GM18517 (cell line): Measurements from ENCODE around the gene ERO1A.

ENCODE experiments used
- ATAC-seq: cut with Tn5 transposase; IDR thresholded peaks from one replicate; pipeline ENCODE4 v1.9.1; 2021; ENCODE audit warnings: mild to moderate bottlenecking, moderate library complexity; ENCODE audit not compliant: unreplicated experiment

The ERO1A gene

DNA sequence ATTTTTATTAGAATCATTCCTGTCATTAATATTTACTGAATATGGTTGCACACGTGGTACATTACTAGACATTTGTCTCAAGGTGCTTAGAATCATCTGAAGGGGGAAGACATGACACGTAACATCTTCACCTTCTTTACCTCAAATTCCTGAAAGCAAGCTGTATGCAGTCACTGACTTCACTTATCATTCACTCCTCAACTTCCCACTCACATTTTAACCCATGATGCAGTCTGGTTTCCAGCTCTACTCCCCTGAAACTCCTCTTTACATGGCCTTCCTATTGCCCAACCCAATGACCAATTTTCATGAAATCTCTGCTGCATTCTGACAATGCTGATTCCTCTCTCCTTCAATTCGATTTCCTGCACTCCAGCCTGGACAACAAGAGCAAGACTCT is 5.9 kb upstream of the ERO1A start:
- no peak for ATAC-seq

DNA sequence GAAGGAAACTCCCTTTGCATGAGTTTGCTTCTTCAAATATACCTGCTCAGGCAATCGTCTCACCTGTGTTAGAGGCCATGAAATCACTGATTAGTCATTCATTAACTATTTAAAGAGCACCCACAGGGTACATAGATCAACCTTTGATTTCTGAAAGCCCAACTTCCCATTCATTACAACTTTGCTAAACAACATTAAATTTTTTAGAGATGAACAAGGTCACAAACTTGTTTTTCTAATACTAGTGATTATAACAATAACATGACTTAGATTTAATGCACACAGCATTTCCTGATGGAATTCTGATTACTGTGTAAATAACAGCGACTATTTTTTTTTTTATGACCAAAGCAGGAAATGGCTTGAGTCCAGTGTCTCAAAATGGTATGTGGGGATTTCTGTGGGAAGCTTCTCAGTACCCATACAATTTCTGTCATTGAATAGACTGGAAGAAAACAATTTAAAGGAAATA is 5.4 kb upstream of the ERO1A start:
- no peak for ATAC-seq

DNA sequence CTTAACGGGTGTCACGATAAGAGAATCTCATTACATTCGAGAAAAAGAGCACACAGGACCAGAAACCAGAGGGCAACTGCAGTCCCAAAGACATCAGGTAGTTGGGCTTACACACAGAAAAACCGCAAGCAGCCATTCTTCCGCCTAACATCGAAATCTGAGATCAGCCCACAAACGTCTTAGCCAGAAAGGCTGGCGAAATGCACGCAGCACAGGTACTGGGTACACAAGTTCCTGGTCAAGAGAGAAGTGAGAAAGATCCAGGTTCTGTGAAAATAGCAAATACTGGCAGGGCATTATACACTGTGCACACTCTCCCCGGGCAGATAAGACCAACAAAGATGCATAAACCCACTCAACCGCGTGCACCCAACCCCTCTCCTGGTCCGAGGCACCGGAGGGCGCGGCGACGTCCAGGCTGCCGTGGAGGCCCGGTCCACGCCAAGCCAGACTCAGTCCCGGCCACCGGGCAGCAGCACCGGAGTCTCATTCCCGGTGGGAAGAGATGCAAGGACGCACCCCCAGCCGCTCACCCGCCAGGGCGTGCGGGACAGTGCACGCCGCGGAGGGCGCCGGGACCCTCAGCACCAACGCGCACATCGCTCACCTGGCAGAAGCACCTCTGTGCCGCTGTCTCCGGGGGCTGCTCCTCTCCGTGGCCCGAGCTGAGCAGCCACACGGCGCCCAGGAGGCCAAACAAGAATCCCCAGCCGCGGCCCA is 437 bp downstream of the ERO1A start:
- peak; percentile 69 for ATAC-seq

DNA sequence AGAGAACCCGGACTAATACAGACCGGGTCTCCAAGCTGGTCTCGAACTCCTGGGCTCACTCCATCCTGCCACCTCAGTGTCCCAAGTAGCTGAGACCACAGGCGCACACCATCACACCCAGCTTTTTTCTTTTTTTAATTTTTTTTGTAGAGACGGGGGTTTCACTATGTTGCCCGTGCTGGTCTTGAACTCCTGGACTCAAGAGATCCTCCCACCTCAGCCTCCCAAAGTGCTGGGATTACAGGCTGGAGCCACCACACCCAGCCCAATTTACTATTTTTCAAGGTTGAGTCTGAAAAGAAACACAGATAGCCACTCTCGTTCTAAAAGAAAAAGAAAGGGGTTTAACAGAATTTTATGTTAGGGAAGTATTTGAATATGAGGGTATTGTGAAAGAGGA is 1.8 kb downstream of the ERO1A start:
- no peak for ATAC-seq

DNA sequence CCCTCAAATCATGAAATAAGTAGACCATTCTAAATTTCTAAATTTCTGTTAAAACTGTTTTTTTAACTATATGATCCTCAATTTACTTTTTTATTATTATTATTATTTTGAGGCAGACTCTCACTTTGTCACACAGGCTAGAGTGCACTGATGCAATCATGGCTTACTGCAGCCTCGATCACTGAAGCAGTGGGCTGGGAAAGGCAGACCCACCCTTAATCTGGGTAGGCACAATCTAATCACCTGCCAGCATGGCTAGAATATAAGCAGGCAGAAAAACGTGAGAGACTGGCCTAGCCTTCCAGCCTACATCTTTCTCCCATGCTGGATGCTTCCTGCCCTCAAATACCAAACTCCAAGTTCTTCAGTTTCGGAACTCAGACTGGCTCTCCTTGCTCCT is 2.3 kb downstream of the ERO1A start:
- no peak for ATAC-seq

DNA sequence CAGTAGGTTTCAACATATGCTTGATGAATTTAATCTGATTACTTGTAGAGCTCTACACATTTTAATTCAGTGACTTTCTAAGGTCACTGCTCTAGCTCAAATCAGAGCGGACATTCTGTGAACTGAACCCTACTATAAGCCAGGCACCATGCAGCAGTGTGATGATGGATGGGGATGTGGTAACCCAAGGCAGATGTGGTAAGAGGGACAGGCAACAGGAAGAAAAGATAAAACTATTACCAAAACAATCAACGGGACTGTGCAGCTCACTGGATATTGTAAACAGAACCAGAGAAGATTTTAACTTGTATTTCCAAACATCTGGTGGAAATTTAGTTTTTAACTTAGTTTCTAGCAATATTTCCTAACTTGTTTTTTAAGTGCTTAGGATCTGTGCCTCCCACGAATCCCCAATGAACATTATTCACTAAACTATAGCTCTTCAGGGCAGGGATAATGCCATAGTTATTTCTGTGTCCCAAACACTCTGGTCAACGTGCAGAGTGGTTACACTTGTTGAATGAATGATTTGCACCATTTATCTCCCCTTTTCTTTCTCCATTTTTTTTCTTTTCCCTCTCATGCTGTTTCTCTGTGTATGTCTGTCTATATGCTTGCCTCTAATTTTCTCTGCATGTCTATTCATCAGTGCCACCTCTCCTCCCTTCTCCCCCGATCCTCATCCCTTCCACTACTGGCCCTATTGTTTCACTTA is 3.0 kb downstream of the ERO1A start:
- no peak for ATAC-seq

DNA sequence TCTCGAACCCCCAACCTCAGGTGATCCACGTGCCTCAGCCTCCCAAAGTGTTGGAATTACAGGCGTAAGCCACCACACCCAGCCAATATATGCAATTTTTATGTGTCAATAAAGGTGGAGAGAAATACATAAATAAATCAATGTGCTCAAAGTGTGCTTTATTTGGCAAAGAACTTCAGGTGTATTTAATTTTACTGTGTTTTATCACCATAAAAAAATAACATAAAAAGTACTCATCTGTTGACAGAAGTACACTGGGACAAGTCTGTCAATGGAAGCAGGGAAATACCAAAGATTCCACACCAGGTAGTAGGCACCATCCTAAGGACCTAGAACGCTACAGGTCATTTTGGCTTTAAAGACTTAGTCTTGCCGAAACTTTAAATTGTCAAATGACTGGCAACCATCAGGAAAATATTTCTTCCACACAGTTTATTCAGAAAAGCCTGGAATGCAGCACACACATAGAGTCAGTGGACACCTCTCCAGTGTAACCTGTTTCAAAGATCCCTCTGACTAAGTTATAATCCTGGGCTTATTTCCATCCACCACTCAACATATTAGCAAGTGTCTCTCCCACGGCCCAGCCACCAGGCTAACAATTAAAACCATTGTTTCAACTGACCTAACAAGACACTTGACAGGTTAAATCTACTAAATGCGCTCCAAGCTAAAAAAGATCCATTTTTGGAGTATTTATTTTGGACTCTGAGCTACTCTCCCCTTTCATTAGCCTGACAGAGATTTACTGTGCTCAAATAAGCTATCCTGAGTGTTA is 4.2 kb downstream of the ERO1A start:
- no peak for ATAC-seq

DNA sequence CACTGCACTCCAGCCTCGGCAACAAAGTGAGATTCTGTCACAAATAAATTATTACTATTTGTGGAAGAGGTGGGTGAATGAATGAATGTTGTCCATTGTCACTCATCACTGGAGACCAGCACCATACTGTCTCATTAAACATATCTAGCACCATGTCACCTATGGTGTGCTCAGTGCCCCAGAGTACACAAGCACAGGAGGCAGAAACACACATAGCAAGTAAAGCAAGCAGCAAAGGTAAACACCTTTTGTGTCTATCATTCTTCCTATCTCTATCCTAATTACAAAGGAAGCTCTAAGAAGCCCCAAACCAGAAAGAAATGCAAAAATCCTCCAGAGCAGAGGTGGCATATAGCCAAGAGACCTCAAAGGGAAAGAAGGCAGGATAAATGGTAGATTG is 9.2 kb downstream of the ERO1A start:
- ATAC-seq: no peak

DNA sequence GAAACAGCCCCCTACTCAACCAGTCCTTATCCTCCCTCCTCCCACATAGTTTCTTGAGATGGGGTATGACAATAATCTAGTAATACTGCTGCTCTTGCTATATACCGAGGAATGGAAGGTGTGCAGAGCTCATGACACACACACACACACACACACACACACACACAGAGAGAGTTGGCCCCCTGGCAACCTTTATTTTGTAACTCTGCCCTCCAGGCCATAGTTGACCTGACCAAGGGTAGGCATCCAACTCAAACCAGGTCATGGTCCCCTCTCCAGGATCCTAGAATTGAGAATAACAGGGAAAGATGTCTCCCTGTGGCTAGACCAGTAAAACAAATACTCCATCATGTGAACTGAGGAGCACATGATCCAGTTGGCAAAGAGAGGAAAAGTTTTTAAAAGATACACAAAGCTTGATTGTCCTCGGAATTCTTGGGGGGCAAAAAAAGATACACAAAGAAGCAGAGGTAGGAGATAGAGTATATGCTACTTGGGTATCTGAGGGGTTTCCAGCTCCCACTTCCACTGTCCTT is 11.3 kb downstream of the ERO1A start:
- ATAC-seq: no peak

DNA sequence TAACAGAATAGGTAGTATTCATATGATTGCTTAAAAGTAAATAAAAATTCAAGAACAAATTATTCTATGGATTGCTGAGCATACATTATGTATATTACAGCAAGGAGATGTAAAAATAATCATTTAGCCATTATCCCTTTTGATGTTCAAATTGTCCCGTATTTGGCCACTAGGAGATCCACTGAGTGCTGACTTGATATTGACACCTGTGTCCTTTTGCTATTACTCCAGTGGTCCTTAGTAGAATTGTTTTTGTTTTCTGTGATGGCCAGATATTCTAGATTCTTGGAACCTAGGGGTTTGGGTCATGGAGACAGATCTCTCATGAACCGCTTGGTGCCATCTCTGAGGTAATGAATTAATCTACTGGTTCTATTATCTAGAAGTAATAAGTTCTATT is 16.8 kb downstream of the ERO1A start:
- ATAC-seq: no peak

DNA sequence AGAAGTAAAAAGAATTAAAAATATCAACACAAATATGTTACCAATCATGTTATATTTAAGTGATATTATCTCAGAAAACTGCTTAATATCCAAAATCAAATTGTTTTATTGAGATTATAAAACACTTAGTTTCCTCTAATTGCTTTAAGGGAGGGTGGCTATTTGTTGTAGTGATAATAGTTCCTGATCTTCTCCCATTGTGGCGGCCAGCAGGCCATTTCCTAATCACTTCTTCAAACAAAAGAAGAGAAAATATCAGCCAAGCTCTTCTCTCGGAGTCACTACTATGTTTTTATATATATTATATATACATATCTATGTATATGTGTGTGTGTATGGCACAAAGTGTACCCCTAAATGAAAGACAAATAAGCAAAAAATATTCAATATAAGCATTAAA is 31.5 kb downstream of the ERO1A start:
- no peak for ATAC-seq

DNA sequence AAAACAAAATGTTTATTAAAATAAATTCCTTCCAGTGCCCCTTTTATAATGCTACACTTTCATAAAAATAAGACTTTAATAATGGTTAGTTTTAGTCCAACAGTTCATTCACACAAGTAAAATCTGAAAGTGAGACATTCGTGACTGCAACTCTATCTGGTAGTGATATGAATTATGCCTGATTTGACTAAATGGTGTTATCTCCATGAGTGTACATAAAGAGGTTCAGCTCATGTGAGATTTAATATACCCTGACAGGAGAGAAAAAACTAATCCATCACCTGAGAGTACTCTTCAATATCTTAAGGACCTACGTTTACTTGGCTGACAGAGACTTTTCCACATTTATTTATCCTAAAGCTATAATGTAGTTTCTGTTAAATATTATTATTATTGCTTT is 34.0 kb downstream of the ERO1A start:
- no peak for ATAC-seq

DNA sequence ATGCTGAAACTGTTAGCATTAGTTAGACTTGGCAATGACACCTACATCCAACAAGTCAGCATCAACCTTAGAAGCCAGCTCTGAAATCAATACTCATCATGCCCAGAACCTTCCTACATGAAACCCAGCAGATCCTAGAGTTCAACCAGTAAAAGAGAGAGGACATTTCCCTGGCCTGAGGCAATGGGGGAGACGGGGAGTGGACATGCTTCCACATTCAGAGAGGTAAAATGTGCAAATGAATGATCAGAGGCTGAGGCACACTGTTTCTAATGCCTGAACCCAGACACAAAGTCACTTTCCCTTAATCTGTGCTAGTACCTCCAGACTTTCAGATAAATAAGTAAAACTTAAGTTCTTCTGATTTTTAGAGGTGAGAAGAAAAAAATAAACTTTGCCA is 34.5 kb downstream of the ERO1A start:
- no peak for ATAC-seq

DNA sequence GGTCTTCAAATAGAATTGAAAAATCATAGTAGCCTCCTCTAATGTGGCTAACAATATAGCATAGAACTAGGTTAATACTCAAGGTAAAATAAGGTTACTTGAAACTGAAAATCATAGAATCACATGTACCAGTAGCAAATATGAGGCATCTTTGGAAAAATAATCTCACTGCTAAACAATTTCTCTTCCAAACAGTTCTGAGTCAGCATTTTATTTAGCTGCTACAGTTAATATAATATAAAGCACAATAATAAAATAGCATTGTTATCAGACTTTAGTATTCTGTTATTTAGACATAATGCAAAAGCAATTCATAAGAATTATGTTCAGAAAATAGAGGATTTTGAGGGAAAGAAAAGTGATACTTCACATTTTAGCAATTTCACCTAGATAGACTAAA is 35.0 kb downstream of the ERO1A start:
- no peak for ATAC-seq

DNA sequence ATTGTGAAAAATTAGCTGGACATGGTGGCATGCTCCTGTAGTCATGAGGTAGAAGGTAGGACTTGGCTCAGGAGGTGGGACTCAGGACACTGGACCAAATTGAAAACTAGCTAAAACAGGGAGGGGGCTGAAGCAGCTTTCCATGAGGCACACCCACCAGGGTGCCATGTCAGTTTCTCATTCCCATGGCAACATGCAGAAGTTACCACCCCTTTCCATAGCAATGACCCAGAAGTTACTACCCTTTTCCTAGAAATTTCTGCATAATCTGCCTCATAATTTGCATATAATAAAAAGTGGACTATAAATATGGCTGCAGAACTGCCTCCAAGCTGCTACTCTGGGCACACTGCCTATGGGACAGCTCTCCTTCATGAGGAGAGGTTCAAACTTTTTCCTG is 38.5 kb downstream of the ERO1A start:
- ATAC-seq: no peak

DNA sequence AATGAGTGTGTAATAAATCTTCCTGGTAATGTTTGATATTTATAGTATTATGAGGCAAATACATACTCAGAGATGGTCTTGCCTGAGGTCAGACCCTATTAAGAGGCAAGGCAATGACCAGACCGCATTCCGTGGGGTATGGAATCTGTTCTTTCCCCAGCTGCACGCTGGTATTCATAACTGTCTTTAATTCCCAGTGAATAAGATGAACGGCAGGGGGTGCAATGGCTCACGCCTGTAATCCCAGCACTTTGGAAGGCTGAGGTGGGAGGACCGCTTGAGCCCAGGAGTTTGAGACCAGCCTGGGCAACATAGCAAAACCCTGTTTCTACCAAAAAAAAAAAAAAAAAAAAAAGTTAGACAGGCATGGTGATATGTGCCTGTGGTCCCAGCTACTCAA is 44.6 kb downstream of the ERO1A start:
- ATAC-seq: no peak

DNA sequence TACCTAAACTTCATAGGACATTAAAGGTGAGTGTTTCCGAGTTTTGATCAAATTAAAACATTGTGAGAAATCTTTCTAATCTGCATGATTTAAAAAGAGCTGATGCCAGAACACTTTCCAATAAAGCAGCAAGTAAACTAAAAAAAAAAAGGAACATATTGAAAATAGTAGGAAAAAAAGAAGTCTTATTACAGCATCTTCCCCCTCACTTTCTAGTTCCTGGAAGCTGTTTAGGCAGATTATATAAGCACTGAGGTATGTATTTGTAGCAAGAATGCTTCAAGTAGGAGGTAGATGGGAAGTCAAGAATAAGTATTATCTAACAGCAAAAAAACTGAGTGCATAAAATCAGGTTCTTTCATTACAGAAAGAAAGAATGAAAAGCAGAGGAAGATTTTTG is 45.8 kb downstream of the ERO1A start:
- no peak for ATAC-seq

DNA sequence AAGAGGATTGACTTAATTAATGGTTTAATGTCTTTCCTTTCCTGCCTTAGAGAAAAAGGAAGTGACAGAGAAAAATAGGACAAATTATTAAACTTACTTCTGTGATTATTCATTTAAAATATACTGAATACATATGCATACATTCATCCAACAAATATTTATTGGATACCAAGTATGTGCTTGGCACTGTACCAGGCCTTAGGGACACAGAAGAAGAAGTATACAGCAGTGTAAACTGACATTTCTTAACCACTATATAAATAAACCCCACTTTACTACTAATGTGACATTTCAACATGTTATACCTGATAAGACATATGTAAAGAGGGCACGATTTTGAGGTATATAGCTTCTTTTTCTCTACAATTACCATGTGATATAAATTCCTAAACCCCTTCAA is 53.6 kb downstream of the ERO1A start:
- no peak for ATAC-seq

DNA sequence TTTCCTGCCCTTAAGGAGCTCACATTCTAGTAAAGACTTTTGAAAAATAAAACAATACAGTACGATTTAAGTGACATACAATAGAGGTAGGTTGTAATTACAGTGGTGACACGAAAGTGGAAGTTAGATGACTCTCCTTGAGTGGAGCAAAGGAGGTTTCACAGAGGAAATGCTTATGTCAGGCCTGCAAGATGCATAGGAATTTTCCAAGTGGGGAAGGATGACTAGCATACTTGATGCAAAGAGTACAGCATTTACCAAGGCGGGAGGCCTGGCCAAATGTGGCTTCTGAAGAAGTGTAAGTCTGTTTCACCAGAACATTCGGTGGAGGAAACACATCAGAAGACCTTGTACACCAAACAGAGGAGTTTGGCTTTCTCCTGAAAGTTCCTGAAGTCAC is 55.2 kb downstream of the ERO1A start:
- no peak for ATAC-seq

DNA sequence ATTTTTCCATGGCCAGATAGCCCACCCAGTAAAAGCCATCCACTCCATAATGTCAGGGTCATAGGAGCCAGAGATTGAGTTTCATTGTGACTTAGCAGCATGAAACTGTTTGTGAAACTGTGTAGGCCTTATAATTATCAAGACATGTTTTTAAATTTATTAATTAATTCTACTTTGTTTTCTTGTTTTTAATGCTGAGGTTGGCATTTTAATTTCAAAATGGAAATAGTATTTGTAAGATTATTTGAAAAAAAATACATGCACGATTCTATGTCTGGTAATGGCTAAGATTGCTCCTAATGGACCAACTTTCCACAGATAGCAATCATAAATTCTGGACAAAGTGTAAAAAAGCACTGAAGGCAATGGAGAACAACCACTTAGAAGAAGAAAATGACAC is 75.7 kb downstream of the ERO1A start:
- no peak for ATAC-seq

DNA sequence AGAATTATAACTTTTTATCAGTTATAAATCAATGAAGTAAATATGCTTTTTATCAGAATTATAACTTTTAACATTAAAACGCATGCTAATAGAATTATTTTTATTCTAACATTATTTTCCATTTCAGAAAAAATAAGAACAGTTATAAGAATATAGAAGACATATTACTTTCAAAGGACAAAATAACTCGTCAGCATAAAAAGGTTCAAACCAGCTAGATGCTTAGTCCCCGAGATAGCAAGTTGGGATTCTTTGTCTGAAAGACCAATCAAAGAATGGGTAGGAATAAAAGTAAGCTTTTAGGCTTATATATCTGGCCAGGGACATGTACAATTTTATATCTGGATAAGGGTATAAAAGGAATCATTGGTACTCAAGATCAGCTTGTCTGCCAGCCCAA is 76.8 kb downstream of the ERO1A start:
- ATAC-seq: no peak

DNA sequence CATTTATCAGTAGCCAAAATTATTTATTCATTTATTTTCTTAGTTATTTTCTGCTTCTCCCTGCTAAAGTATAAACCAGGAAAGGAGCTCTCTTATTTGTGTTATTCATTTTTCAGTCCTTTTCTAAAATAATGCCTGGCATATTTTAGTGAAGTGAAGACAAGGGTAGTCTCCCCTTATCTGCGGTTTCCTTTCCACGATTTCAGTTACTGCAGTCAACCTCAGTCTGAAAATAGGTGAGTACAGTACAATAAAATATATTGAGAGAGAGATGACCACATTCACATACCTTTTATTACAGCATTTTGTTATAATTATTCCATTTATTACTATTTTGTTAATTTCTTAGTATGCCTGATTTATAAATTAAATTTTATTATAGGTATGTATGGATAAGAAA is 85.2 kb downstream of the ERO1A start:
- no peak for ATAC-seq
